Activated naive CD8-positive, alpha-beta T cell treated with anti-CD3 and anti-CD28 coated beads, Interleukin-2, amount 50 U/mL, for 24 hours (primary cell): ENCODE results near the gene NEU2.

Source experiments
- ATAC-seq: fragments of 150-1000 bp; cut with Tn5 transposase; one replicate; pipeline ENCODE4 v1.10.0; 2021
- DNase-seq: peaks from one replicate; pipeline ENCODE4 v3.0.0; 2021
- H3K27ac Mint-ChIP-seq: one replicate; pipeline ENCODE4 v1.8.0; 2021; ENCODE audit warnings: mild to moderate bottlenecking, mixed read lengths
- H3K27me3 Mint-ChIP-seq: one replicate; pipeline ENCODE4 v1.8.0; 2021; ENCODE audit warnings: mixed read lengths
- H3K36me3 Mint-ChIP-seq: one replicate; pipeline ENCODE4 v1.8.0; 2021; ENCODE audit warnings: low read depth, mixed read lengths
- H3K4me1 Mint-ChIP-seq: one replicate; pipeline ENCODE4 v1.8.0; 2021; ENCODE audit warnings: mixed read lengths
- H3K4me3 Mint-ChIP-seq: one replicate; pipeline ENCODE4 v1.8.0; 2021; ENCODE audit warnings: mild to moderate bottlenecking, moderate library complexity, mixed read lengths
- H3K9me3 Mint-ChIP-seq: one replicate; pipeline ENCODE4 v1.8.0; 2021; ENCODE audit warnings: mixed read lengths

The NEU2 gene

GRCh38 chr2:233080836-233081229 is 48.4 kb downstream of the NEU2 start:
- H3K36me3 Mint-ChIP-seq, result peaks cover 40% of the 10 kb centered on the region
- no peaks in the 10 kb centered on the region for H3K27me3 Mint-ChIP-seq
- no peak for DNase-seq
- H3K4me1 Mint-ChIP-seq, result peaks cover 82% of the 10 kb centered on the region
- ATAC-seq, result no peak
- H3K4me3 Mint-ChIP-seq, result peak overlapping the region; percentile 62
- peak overlapping the region; percentile 81 for H3K27ac Mint-ChIP-seq
- H3K9me3 Mint-ChIP-seq, result no peaks in the 10 kb centered on the region

GRCh38 chr2:233081232-233081730 is 48.8 kb downstream of the NEU2 start:
- peak overlapping the region; percentile 81 for H3K27ac Mint-ChIP-seq
- H3K27me3 Mint-ChIP-seq, result no peaks in the 10 kb centered on the region
- ATAC-seq (peak; percentile 82), DNase-seq (peak; percentile 58)
- H3K36me3 Mint-ChIP-seq, result peaks cover 40% of the 10 kb centered on the region
- no peaks in the 10 kb centered on the region for H3K9me3 Mint-ChIP-seq
- peak overlapping the region; percentile 62 for H3K4me3 Mint-ChIP-seq
- peaks cover 86% of the 10 kb centered on the region for H3K4me1 Mint-ChIP-seq

GRCh38 chr2:233081731-233082221 is 49.3 kb downstream of the NEU2 start:
- peak; percentile 3 for ATAC-seq
- H3K4me3 Mint-ChIP-seq, result peak overlapping the region; percentile 76
- no peak for DNase-seq
- H3K4me1 Mint-ChIP-seq, result peaks cover 91% of the 10 kb centered on the region
- H3K27me3 Mint-ChIP-seq, result no peaks in the 10 kb centered on the region
- peak overlapping the region; percentile 81 for H3K27ac Mint-ChIP-seq
- H3K36me3 Mint-ChIP-seq, result peaks cover 44% of the 10 kb centered on the region
- H3K9me3 Mint-ChIP-seq, result no peaks in the 10 kb centered on the region

GRCh38 chr2:233082222-233082930 is 49.9 kb downstream of the NEU2 start:
- Mint-ChIP-seq H3K27me3 (no peaks in the 10 kb centered on the region), H3K4me1 (peaks cover 94% of the 10 kb centered on the region), H3K27ac (peak overlapping the region; percentile 81), H3K36me3 (peaks cover 44% of the 10 kb centered on the region), H3K4me3 (peak overlapping the region; percentile 76), H3K9me3 (no peaks in the 10 kb centered on the region)
- DNase-seq, result no peak
- peak; percentile 55 for ATAC-seq

- H3K4me1 Mint-ChIP-seq, result peaks cover 93% of the 10 kb centered on the region
- no peaks in the 10 kb centered on the region for H3K9me3 Mint-ChIP-seq
- H3K27me3 Mint-ChIP-seq, result no peaks in the 10 kb centered on the region
- ATAC-seq (no peak), DNase-seq (no peak)
- peak overlapping the region; percentile 81 for H3K27ac Mint-ChIP-seq
- H3K4me3 Mint-ChIP-seq, result peak overlapping the region; percentile 76
- peaks cover 50% of the 10 kb centered on the region for H3K36me3 Mint-ChIP-seq
These were observed 50.7 kb downstream of the NEU2 start for GRCh38 chr2:233082931-233083755.

GRCh38 chr2:233083782-233084181 is 51.3 kb downstream of the NEU2 start:
- H3K4me3 Mint-ChIP-seq, result peak overlapping the region; percentile 76
- peak overlapping the region; percentile 81 for H3K27ac Mint-ChIP-seq
- H3K4me1 Mint-ChIP-seq, result peaks cover 90% of the 10 kb centered on the region
- ATAC-seq (no peak), DNase-seq (no peak)
- peaks cover 54% of the 10 kb centered on the region for H3K36me3 Mint-ChIP-seq
- no peaks in the 10 kb centered on the region for H3K27me3 Mint-ChIP-seq
- no peaks in the 10 kb centered on the region for H3K9me3 Mint-ChIP-seq

- Mint-ChIP-seq H3K27me3 (no peaks in the 10 kb centered on the region), H3K4me3 (peak overlapping the region; percentile 76), H3K27ac (peak overlapping the region; percentile 81), H3K36me3 (peaks cover 47% of the 10 kb centered on the region), H3K4me1 (peaks cover 83% of the 10 kb centered on the region), H3K9me3 (no peaks in the 10 kb centered on the region)
- ATAC-seq (peak; percentile 15), DNase-seq (peak; percentile 38)
These were observed 52.0 kb downstream of the NEU2 start for GRCh38 chr2:233084488-233084887.
